CD8-positive, alpha-beta memory T cell (primary cell): ENCODE results near the gene TM6SF1. TPM values are rescaled to one million over a fixed set of nuclear protein-coding genes. Genes with fewer than 3 reads are reported as not detected.

Experiments
- CTCF ChIA-PET: fragments of 350-600 bp; sonication (Branson Sonifier 250); formaldehyde crosslinking; loops from one replicate; lab custom pipeline; 2021; ENCODE audit warnings: antibody characterized with exemption; lab: Charles Lee
- POLR2A ChIA-PET: fragments of 350-600 bp; sonication (Branson Sonifier 250); formaldehyde crosslinking; loops from one replicate; lab custom pipeline; 2021; ENCODE audit warnings: antibody characterized with exemption; lab: Charles Lee
- DNase-seq, 5 donors: peaks; one replicate each; pipeline versions ENCODE4 v3.0.0 to v3.0.0-alpha.2; 2020 to 2022; ENCODE audit warnings: mixed read lengths in 1 of 5
- H3K27ac ChIP-seq: one replicate; pipeline ENCODE4 v1.7.0; 2013; ENCODE audit warnings: low read depth, mild to moderate bottlenecking, low read length, moderate library complexity
- H3K27me3 ChIP-seq: 2 replicates; pipeline ENCODE4 v1.7.0; 2013; ENCODE audit warnings: low read length, mild to moderate bottlenecking; ENCODE audit not compliant: insufficient read depth, poor library complexity, severe bottlenecking
- H3K36me3 ChIP-seq: 2 replicates; pipeline ENCODE4 v1.7.0; 2013; ENCODE audit warnings: mild to moderate bottlenecking, low read length, moderate library complexity; ENCODE audit not compliant: insufficient read depth
- H3K4me1 ChIP-seq: 2 replicates; pipeline ENCODE4 v1.7.0; 2013; ENCODE audit warnings: mild to moderate bottlenecking, low read length, moderate library complexity; ENCODE audit not compliant: insufficient read depth
- H3K4me3 ChIP-seq: 2 replicates; pipeline ENCODE4 v1.7.0; 2013; ENCODE audit warnings: mild to moderate bottlenecking, low read length
- H3K9me3 ChIP-seq: 2 replicates; pipeline ENCODE4 v1.7.0; 2013; ENCODE audit warnings: mild to moderate bottlenecking, low read length
- H3K27ac Mint-ChIP-seq, 8 donors: one replicate each; pipeline ENCODE4 v1.8.0; 2020 to 2021; ENCODE audit warnings: mixed read lengths in 8 of 8, mild to moderate bottlenecking in 6 of 8, inconsistent platforms in 3 of 8, moderate library complexity in 3 of 8
- H3K27me3 Mint-ChIP-seq, 2 donors: one replicate each; pipeline ENCODE4 v1.8.0; 2020 to 2021; ENCODE audit warnings: mixed read lengths in 2 of 2, mild to moderate bottlenecking in 1 of 2, moderate library complexity in 1 of 2
- H3K36me3 Mint-ChIP-seq, 3 donors: one replicate each; pipeline ENCODE4 v1.8.0; 2020 to 2021; ENCODE audit warnings: mixed read lengths in 3 of 3, inconsistent platforms in 1 of 3, mild to moderate bottlenecking in 1 of 3
- H3K4me1 Mint-ChIP-seq, 3 donors: one replicate each; pipeline ENCODE4 v1.8.0; 2020 to 2021; ENCODE audit warnings: mixed read lengths in 3 of 3, inconsistent platforms in 1 of 3, mild to moderate bottlenecking in 1 of 3
- H3K4me3 Mint-ChIP-seq, 7 donors: one replicate each; pipeline ENCODE4 v1.8.0; 2020 to 2021; ENCODE audit warnings: mixed read lengths in 7 of 7, mild to moderate bottlenecking in 6 of 7, moderate library complexity in 4 of 7, inconsistent platforms in 2 of 7
- H3K9me3 Mint-ChIP-seq, 5 donors: one replicate each; pipeline ENCODE4 v1.8.0; 2020 to 2022; ENCODE audit warnings: mixed read lengths in 5 of 5, mild to moderate bottlenecking in 3 of 5, moderate library complexity in 2 of 5, inconsistent platforms in 1 of 5
- polyA plus RNA-seq: library from polyadenylated mRNA; unstranded; fragments of 300-500 nt; fragmentation: Illumina TruSeq; gene quantifications from one replicate; pipeline ENCODE4 v1.2.3, GENCODE V29; 2021
- total RNA-seq, 2 experiments: library from RNA; stranded (reverse); gene quantifications; one replicate each; pipeline ENCODE4 v1.2.3, GENCODE V29; 2021

The TM6SF1 gene
- total and polyA plus RNA-seq, 3 experiments from 2014 or later, result 0.26 to 0.78 (median 0.55) TPM

DNA sequence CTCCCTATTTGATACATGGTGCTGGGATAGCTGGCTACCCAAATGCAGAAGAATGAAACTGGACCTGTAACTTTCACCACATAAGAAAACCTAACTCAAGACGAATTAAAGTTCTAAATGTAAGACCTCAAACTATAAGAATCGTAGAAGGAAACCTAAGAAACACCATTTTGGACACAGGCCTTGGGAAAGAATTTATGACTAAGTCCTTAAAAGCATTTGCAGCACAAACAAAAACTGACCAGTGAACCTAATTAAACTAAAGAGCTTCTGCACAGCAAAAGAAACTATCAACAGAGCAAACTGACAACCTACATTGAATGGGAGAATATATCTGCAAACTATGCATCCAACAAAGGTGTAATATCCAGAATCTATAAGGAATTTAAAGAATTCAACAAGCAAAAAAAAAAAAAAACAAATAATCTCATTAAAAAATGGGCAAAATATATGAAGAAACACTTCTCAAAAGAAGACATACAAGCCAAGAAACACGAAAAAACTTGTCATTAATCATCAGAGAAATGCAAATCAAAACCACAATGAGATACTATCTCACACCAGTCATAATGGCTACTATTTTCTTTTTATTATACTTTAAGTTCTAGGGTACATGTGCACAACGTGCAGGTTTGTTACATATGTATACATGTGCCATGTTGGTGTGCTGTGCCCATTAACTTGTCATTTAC lies 63.2 kb downstream of the TM6SF1 start:
- peaks cover 0 to 6% (median 1%) of the 10 kb centered on the region in 3 donors for H3K36me3 Mint-ChIP-seq
- no peak overlapping the region for H3K27ac ChIP-seq
- DNase-seq, result no peak
- no peak overlapping the region for H3K4me3 ChIP-seq
- no peaks in the 10 kb centered on the region for H3K36me3 ChIP-seq
- no peaks in the 10 kb centered on the region for H3K4me1 ChIP-seq
- ChIA-PET POLR2A (no interaction called here), CTCF (no interaction called here)
- no peaks in the 10 kb centered on the region for H3K4me1 Mint-ChIP-seq
- H3K9me3 Mint-ChIP-seq, result peaks cover 9 to 16% (median 14%) of the 10 kb centered on the region in 5 donors
- peaks cover 20 to 26% of the 10 kb centered on the region in 2 donors for H3K27me3 Mint-ChIP-seq
- no peak overlapping the region for H3K27ac Mint-ChIP-seq
- H3K27me3 ChIP-seq, result no peaks in the 10 kb centered on the region
- H3K9me3 ChIP-seq, result no peaks in the 10 kb centered on the region
- no peak overlapping the region for H3K4me3 Mint-ChIP-seq

DNA sequence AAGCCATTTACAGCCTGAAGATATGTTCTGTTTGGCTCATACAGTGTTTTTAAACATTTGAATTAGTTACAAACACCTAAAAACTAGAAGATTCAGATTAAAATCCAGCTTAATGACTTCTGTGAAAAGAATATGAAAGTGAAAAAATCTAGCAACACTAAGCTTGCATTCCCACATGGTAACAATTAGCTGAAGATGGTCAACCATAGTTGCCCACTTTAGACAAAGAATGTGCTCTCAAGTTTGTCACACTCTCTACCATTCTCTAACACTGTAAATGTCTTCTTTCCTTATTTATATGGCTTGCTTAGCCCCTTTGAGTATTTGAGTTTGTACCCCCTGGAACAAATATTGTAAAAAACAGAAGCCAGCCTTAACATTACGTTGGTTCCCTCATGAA lies 67.4 kb downstream of the TM6SF1 start:
- Mint-ChIP-seq H3K36me3 (no peaks in the 10 kb centered on the region), H3K4me1 (no peaks in the 10 kb centered on the region), H3K27me3 (peaks cover 3 to 27% of the 10 kb centered on the region in 2 donors), H3K9me3 (no peaks in the 10 kb centered on the region), H3K27ac (no peak overlapping the region), H3K4me3 (no peak overlapping the region)
- ChIA-PET CTCF (no interaction called here), POLR2A (no interaction called here)
- Histone ChIP-seq H3K4me1 (no peaks in the 10 kb centered on the region), H3K36me3 (no peaks in the 10 kb centered on the region), H3K9me3 (no peaks in the 10 kb centered on the region), H3K4me3 (no peak overlapping the region), H3K27ac (no peak overlapping the region), H3K27me3 (no peaks in the 10 kb centered on the region)
- no peak for DNase-seq

- Mint-ChIP-seq H3K27ac (no peak overlapping the region), H3K4me1 (no peaks in the 10 kb centered on the region), H3K27me3 (peaks cover 3 to 33% of the 10 kb centered on the region in 2 donors), H3K9me3 (no peaks in the 10 kb centered on the region), H3K4me3 (no peak overlapping the region), H3K36me3 (no peaks in the 10 kb centered on the region)
- ChIA-PET POLR2A (no interaction called here), CTCF (no interaction called here)
- DNase-seq, result no peak
- H3K36me3 ChIP-seq, result no peaks in the 10 kb centered on the region
- H3K9me3 ChIP-seq, result no peaks in the 10 kb centered on the region
- no peak overlapping the region for H3K4me3 ChIP-seq
- no peaks in the 10 kb centered on the region for H3K27me3 ChIP-seq
- H3K27ac ChIP-seq, result no peak overlapping the region
- H3K4me1 ChIP-seq, result no peaks in the 10 kb centered on the region
Observed at GRCh38 chr15:83178390-83178789, 70.9 kb downstream of the TM6SF1 start.

DNA sequence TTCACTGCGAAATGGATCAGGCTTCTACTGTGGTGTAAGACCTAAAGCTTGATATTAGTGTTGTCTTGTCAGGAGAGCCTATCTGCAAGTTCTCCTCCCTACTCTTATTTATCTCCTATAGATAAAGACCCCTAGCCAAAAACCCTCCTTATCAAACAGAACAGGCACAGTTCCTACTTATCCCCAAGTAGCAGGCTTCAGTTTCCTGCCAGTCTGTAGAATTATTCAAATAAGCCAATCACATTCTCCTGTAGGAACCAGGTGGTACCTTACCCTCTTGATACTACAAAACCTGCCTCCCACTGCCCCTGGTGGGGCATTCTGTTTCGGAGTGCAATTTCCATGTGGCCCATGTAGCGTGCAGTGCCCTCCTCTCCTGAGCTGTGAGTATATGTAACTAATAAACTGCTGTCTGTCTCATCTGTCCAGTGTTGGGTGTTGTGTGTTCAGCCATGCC lies 71.5 kb downstream of the TM6SF1 start:
- CTCF ChIA-PET, result no interaction called here
- H3K9me3 Mint-ChIP-seq, result no peaks in the 10 kb centered on the region
- H3K4me1 Mint-ChIP-seq, result no peaks in the 10 kb centered on the region
- H3K36me3 Mint-ChIP-seq, result no peaks in the 10 kb centered on the region
- H3K27me3 ChIP-seq, result no peaks in the 10 kb centered on the region
- H3K4me3 Mint-ChIP-seq, result no peak overlapping the region
- DNase-seq, result no peak
- peaks cover 3 to 33% of the 10 kb centered on the region in 2 donors for H3K27me3 Mint-ChIP-seq
- H3K4me3 ChIP-seq, result no peak overlapping the region
- H3K27ac ChIP-seq, result no peak overlapping the region
- H3K36me3 ChIP-seq, result no peaks in the 10 kb centered on the region
- no peak overlapping the region for H3K27ac Mint-ChIP-seq
- no peaks in the 10 kb centered on the region for H3K9me3 ChIP-seq
- POLR2A ChIA-PET, result no interaction called here
- H3K4me1 ChIP-seq, result no peaks in the 10 kb centered on the region

DNA sequence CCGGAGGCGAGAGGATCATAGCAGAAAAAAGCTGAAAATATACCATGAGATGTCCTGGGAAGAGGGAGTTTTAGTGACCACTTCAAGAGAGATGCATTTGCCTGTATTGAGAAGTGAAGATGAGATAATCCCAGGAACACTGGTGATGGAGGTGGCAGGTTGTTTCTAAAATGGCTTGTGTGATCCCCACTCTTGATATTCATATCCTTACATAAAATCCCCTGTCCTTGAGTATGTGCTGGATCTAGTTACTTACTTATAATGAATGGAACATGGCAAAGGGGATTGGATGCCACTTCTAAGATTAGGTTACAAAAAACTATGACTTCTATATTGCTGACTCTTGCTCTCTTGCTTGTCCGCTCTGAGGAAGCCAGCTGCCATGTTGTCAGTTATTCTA lies 78.1 kb downstream of the TM6SF1 start:
- no peak overlapping the region for H3K4me3 ChIP-seq
- Mint-ChIP-seq H3K9me3 (no peaks in the 10 kb centered on the region), H3K36me3 (no peaks in the 10 kb centered on the region), H3K4me1 (no peaks in the 10 kb centered on the region), H3K27me3 (peaks cover 4 to 16% of the 10 kb centered on the region in 2 donors), H3K4me3 (no peak overlapping the region), H3K27ac (no peak overlapping the region)
- DNase-seq, result no peak
- H3K36me3 ChIP-seq, result no peaks in the 10 kb centered on the region
- ChIA-PET CTCF (no interaction called here), POLR2A (no interaction called here)
- no peaks in the 10 kb centered on the region for H3K27me3 ChIP-seq
- H3K9me3 ChIP-seq, result no peaks in the 10 kb centered on the region
- H3K4me1 ChIP-seq, result no peaks in the 10 kb centered on the region
- no peak overlapping the region for H3K27ac ChIP-seq

Other genes with a start within 250 kb of the TM6SF1 start
- gene HOMER2, start 154.9 kb upstream of the TM6SF1 start, total RNA-seq, result 10 to 100 TPM; 13.6 to 14.1 TPM
- 1.6 TPM for gene HOMER2, start 154.9 kb upstream of the TM6SF1 start, polyA plus RNA-seq
- gene RAMAC, start 121.4 kb upstream of the TM6SF1 start, total RNA-seq, result 10 to 100 TPM; 27.7 to 29.6 TPM
- 32.8 TPM for gene RAMAC, start 121.4 kb upstream of the TM6SF1 start, polyA plus RNA-seq
- gene C15orf40, start 96.0 kb upstream of the TM6SF1 start, total RNA-seq, result 10 to 100 TPM; 34.2 to 36.6 TPM
- 58.1 TPM for gene C15orf40, start 96.0 kb upstream of the TM6SF1 start, polyA plus RNA-seq
- 10 to 100 TPM; 55.5 to 57.7 TPM for gene BTBD1, start 40.4 kb upstream of the TM6SF1 start, total RNA-seq
- 47.4 TPM for gene BTBD1, start 40.4 kb upstream of the TM6SF1 start, polyA plus RNA-seq
- 1 to 10 TPM; 7.7 to 9.8 TPM for gene HDGFL3, start 100.2 kb downstream of the TM6SF1 start, total RNA-seq
- 3.5 TPM for gene HDGFL3, start 100.2 kb downstream of the TM6SF1 start, polyA plus RNA-seq
- gene BNC1, start 177.0 kb downstream of the TM6SF1 start, total RNA-seq, result not detected
- not detected for gene BNC1, start 177.0 kb downstream of the TM6SF1 start, polyA plus RNA-seq